ENCODE data around the gene CCDC102A. TPM values are rescaled to one million over a fixed set of nuclear protein-coding genes. Genes with fewer than 3 reads are reported as not detected.

The CCDC102A gene
- total RNA-seq, 4 donors from 2014 or later: 8.7 to 23.6 (median 22.0) TPM

DNA sequence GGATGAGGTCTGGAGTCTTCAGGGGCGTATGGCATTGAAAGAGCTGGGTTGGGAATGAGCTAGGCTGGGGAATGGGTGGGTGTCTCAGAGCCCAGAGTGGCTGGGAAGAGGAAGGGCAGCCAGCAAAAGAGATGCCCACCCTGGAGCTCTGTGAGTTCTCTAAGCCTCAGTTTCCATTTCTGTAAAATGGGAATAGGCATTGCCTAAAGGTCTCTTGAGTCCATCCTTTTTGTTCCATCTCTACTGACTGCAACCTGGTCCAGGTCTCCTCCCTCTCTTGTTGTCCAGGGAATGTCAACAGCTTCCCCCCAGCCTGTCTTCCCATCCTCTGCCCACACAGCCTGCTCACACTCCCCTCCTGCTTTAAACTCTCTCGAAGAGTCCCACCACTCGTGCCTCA, 19.6 kb downstream of the CCDC102A start:
- Histone ChIP-seq H3K4me3 (no peak overlapping the region), H3K27ac (no peak overlapping the region), H3K9me3 (no peaks in the 10 kb centered on the region), H3K27me3 (no peaks in the 10 kb centered on the region), H3K36me3 (no peaks in the 10 kb centered on the region), H3K4me1 (peaks cover 0 to 19% of the 10 kb centered on the region in 2 donors)
- DNase-seq: no peak
- no peak for TF ChIP-seq POLR2A (IDR thresholded peaks at IDR 0.05)
- TF ChIP-seq, protein P1, sequence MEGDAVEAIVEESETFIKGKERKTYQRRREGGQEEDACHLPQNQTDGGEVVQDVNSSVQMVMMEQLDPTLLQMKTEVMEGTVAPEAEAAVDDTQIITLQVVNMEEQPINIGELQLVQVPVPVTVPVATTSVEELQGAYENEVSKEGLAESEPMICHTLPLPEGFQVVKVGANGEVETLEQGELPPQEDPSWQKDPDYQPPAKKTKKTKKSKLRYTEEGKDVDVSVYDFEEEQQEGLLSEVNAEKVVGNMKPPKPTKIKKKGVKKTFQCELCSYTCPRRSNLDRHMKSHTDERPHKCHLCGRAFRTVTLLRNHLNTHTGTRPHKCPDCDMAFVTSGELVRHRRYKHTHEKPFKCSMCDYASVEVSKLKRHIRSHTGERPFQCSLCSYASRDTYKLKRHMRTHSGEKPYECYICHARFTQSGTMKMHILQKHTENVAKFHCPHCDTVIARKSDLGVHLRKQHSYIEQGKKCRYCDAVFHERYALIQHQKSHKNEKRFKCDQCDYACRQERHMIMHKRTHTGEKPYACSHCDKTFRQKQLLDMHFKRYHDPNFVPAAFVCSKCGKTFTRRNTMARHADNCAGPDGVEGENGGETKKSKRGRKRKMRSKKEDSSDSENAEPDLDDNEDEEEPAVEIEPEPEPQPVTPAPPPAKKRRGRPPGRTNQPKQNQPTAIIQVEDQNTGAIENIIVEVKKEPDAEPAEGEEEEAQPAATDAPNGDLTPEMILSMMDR (IDR thresholded peaks at IDR 0.05): no peak
- intact Hi-C loops (cut with DNase I; ENCODE audit: low total_unique reads): no loop called here

GRCh38 chr16:57516176-57516725, 20.1 kb downstream of the CCDC102A start:
- H3K4me1 ChIP-seq: peaks cover 0 to 19% of the 10 kb centered on the region in 2 donors
- intact Hi-C loops (cut with DNase I; ENCODE audit: low total_unique reads): no loop called here
- no peak overlapping the region for H3K27ac ChIP-seq
- TF ChIP-seq, protein P1 (IDR thresholded peaks at IDR 0.05): no peak
- no peak for TF ChIP-seq POLR2A (IDR thresholded peaks at IDR 0.05)
- no peaks in the 10 kb centered on the region for H3K36me3 ChIP-seq
- DNase-seq: no peak
- H3K9me3 ChIP-seq: no peaks in the 10 kb centered on the region
- no peaks in the 10 kb centered on the region for H3K27me3 ChIP-seq
- no peak overlapping the region for H3K4me3 ChIP-seq

DNA sequence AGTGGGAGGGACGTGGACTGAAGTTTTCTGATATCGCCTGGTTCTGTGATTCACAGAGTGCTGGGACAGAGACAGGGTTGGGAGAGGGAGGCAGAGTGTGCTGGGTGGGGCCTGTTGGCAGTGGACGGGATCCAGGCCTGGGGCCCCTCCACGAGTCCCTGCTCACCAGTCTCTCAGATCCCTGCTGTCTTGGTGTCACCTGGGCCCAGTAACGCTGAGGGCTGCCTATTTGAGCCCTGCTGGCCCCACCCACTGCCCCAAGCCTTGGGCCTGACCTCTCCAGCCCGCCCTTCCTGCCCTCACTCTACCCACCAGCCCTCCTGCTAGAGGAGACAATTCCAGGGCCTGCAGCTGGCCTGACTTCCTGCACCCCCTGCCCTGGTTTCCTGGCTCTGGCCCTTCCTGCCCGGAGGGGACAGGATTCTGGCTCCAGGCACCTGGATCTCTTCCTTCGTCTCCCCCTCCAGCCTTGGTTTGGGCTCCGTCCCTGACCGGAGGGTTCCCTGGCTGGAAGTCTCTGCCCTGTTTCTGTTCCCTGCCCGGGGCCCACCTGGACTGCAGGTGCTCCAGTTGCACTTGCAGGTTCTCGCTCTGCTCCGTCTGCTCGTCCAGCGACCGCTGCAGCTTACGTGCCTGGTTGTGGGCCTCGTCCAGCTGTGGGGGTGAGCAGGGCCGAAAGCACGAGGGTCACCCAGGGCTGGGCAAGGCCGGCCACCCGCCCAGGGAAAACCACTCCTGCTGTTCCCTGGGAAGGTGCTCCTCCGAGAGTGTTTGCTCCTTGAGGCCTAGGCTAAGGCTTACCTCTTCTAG, 21.4 kb downstream of the CCDC102A start:
- Histone ChIP-seq H3K4me3 (no peak overlapping the region), H3K36me3 (no peaks in the 10 kb centered on the region), H3K27ac (peak overlapping the region in 1 of 2 donors; percentile 62), H3K27me3 (no peaks in the 10 kb centered on the region), H3K4me1 (peaks cover 0 to 19% of the 10 kb centered on the region in 2 donors), H3K9me3 (no peaks in the 10 kb centered on the region)
- TF ChIP-seq POLR2A (IDR thresholded peaks at IDR 0.05): no peak
- TF ChIP-seq, protein P1 (IDR thresholded peaks at IDR 0.05): no peak
- intact Hi-C loops (cut with DNase I; ENCODE audit: low total_unique reads): no loop called here
- DNase-seq: peak in 1 of 2 donors; percentile 48

GRCh38 chr16:57514371-57514770, 22.0 kb downstream of the CCDC102A start:
- no peak for DNase-seq
- H3K27me3 ChIP-seq: no peaks in the 10 kb centered on the region
- H3K36me3 ChIP-seq: no peaks in the 10 kb centered on the region
- no peak for TF ChIP-seq POLR2A (IDR thresholded peaks at IDR 0.05)
- TF ChIP-seq, protein P1 (IDR thresholded peaks at IDR 0.05): no peak
- H3K9me3 ChIP-seq: no peaks in the 10 kb centered on the region
- peak overlapping the region in 1 of 2 donors; percentile 62 for H3K27ac ChIP-seq
- H3K4me1 ChIP-seq: peaks cover 0 to 19% of the 10 kb centered on the region in 2 donors
- intact Hi-C loops (cut with DNase I; ENCODE audit: low total_unique reads): no loop called here
- H3K4me3 ChIP-seq: no peak overlapping the region

All from uterus (tissue), 4 donors.